ENCODE measurements around the gene ERGIC3.

The ERGIC3 gene

GRCh38 chr20:35600176-35600992 lies 58.5 kb downstream of the ERGIC3 start:
- DNase-seq = no peak

- peak; percentile 34 to 74 (median 48) for DNase-seq
Measured at GRCh38 chr20:35600993-35601973, 59.4 kb downstream of the ERGIC3 start.

GRCh38 chr20:35601990-35602389 lies 60.1 kb downstream of the ERGIC3 start:
- no peak for DNase-seq

GRCh38 chr20:35602851-35603495 lies 61.1 kb downstream of the ERGIC3 start:
- DNase-seq = no peak

- no peak for DNase-seq
Measured at GRCh38 chr20:35603695-35604448, 62.0 kb downstream of the ERGIC3 start.

GRCh38 chr20:35604449-35604747 lies 62.5 kb downstream of the ERGIC3 start:
- no peak for DNase-seq

GRCh38 chr20:35606127-35606526 lies 64.2 kb downstream of the ERGIC3 start:
- no peak for DNase-seq

Data from activated naive CD4-positive, alpha-beta T cell (primary cell).